Measurements from ENCODE around the gene RERE. TPM values are rescaled to one million over a fixed set of nuclear protein-coding genes. Genes with fewer than 3 reads are reported as not detected.

Gene RERE
- total RNA-seq, 1 experiment from 2014 or later = 161 TPM

GRCh38 chr1:8418301-8418700 is 399.1 kb downstream of the RERE start:
- Mint-ChIP-seq H3K36me3 (peaks cover 9% of the 10 kb centered on the region; the same call in 1 of the 2 replicates), H3K27me3 (ENCODE audit: low read depth) (no peaks in the 10 kb centered on the region), H3K4me1 (peaks cover 17% of the 10 kb centered on the region), H3K27ac (peak overlapping the region; percentile 81; the same call in 1 of the 2 replicates), H3K9me3 (no peaks in the 10 kb centered on the region), H3K4me3 (no peak overlapping the region)
- CTCF ChIA-PET = interaction anchor here (0.8 to 1.9 kb wide), 5 partner anchors 9 to 47 kb away, joined by 3 to 8 read pairs (median 4); no protein-coding TSS in a partner anchor
- POLR2A ChIA-PET = no interaction called here
- ATAC-seq (no peak), DNase-seq (ENCODE audit: low spot score) (no peak)
- no peak for TF ChIP-seq SMAD3 (CRISPR knock-in tag; IDR thresholded peaks at IDR 0.05; ENCODE audit: borderline replicate concordance)
- no peak for TF ChIP-seq ZNF671 (CRISPR knock-in tag; IDR thresholded peaks at IDR 0.05)
- TF ChIP-seq FOXP1 (CRISPR knock-in tag; IDR thresholded peaks at IDR 0.05; ENCODE audit: borderline replicate concordance) = no peak
- TF ChIP-seq ZNF532 (CRISPR knock-in tag; IDR thresholded peaks at IDR 0.05; ENCODE audit: borderline replicate concordance) = no peak
- TF ChIP-seq ZSCAN18 (CRISPR knock-in tag; IDR thresholded peaks at IDR 0.05) = no peak
- no peak for TF ChIP-seq ZNF396 (CRISPR knock-in tag; IDR thresholded peaks at IDR 0.05; ENCODE audit: borderline replicate concordance)

- Mint-ChIP-seq H3K4me1 (peaks cover 21% of the 10 kb centered on the region), H3K4me3 (no peak overlapping the region; the same call in 1 of the 2 replicates), H3K9me3 (no peaks in the 10 kb centered on the region), H3K36me3 (peaks cover 9% of the 10 kb centered on the region; the same call in 1 of the 2 replicates), H3K27me3 (ENCODE audit: low read depth) (no peaks in the 10 kb centered on the region), H3K27ac (peak overlapping the region; percentile 77)
- POLR2A ChIA-PET = no interaction called here
- CTCF ChIA-PET = interaction anchor here (0.8 to 1.9 kb wide), 4 partner anchors 8 to 47 kb away, joined by 3 to 8 read pairs (median 4); no protein-coding TSS in a partner anchor
- ATAC-seq = no peak
- DNase-seq (ENCODE audit: low spot score) = no peak
- no peak for TF ChIP-seq ATF6 (CRISPR knock-in tag; IDR thresholded peaks at IDR 0.05)
- TF ChIP-seq ZNF263 (CRISPR knock-in tag; IDR thresholded peaks at IDR 0.05; ENCODE audit: low read depth) = no peak
- no peak for TF ChIP-seq ZNF512 (CRISPR knock-in tag; IDR thresholded peaks at IDR 0.05; ENCODE audit: borderline replicate concordance)
- no peak for TF ChIP-seq MXD4 (CRISPR knock-in tag; IDR thresholded peaks at IDR 0.05; ENCODE audit: borderline replicate concordance)
- no peak for TF ChIP-seq ATF1 (CRISPR knock-in tag; IDR thresholded peaks at IDR 0.05)
- TF ChIP-seq JAZF1 (CRISPR knock-in tag; IDR thresholded peaks at IDR 0.05) = no peak
- no peak for TF ChIP-seq IRF2 (CRISPR knock-in tag; IDR thresholded peaks at IDR 0.05; ENCODE audit: borderline replicate concordance, low read depth)
- no peak for TF ChIP-seq ATF3 (CRISPR knock-in tag; conservative IDR thresholded peaks at IDR 0.05)
- TF ChIP-seq GRHL2 (CRISPR knock-in tag; IDR thresholded peaks at IDR 0.05; ENCODE audit: insufficient replicate concordance, severe bottlenecking) = no peak
- TF ChIP-seq NFATC4 (CRISPR knock-in tag; IDR thresholded peaks at IDR 0.05) = no peak
- no peak for TF ChIP-seq IRF1 (CRISPR knock-in tag; IDR thresholded peaks at IDR 0.05)
- TF ChIP-seq FOXP4 (CRISPR knock-in tag; IDR thresholded peaks at IDR 0.05) = no peak
- TF ChIP-seq NR3C1 (CRISPR knock-in tag; conservative IDR thresholded peaks at IDR 0.05; ENCODE audit: low read depth) = no peak
- TF ChIP-seq E2F5 (CRISPR knock-in tag; IDR thresholded peaks at IDR 0.05) = no peak
- TF ChIP-seq CREM (CRISPR knock-in tag; IDR thresholded peaks at IDR 0.05) = no peak
Observed at GRCh38 chr1:8417625-8418024, 399.8 kb downstream of the RERE start.

Data from WTC11 (cell line).